Stimulated activated naive CD4-positive, alpha-beta T cell (primary cell): ENCODE results near the gene ADD1.
"Not testable (repeated sequence)": the region's sequence is repeated elsewhere in the genome, so short reads cannot be mapped to it uniquely, and the experiment has no call there.

Source experiments
- DNase-seq, 6 experiments: peaks; one replicate each; lab custom pipeline; 2025; lab: John Stamatoyannopoulos, UW

The ADD1 gene

GRCh38 chr4:2886622-2887021, 43.0 kb downstream of the ADD1 start:
- DNase-seq, result no peak

- DNase-seq, result no peak
Observed at GRCh38 chr4:2887343-2887742, 43.7 kb downstream of the ADD1 start.

GRCh38 chr4:2888886-2889285, 45.2 kb downstream of the ADD1 start:
- DNase-seq, result no peak

GRCh38 chr4:2891294-2891693, 47.6 kb downstream of the ADD1 start:
- DNase-seq, result no peak

GRCh38 chr4:2893772-2894171, 50.1 kb downstream of the ADD1 start:
- no peak for DNase-seq

- DNase-seq, result no peak
Observed at GRCh38 chr4:2898001-2898400, 54.4 kb downstream of the ADD1 start.

- DNase-seq, result no peak
Observed at GRCh38 chr4:2900741-2901140, 57.1 kb downstream of the ADD1 start.

GRCh38 chr4:2901186-2901585, 57.5 kb downstream of the ADD1 start:
- no peak for DNase-seq

- DNase-seq, result no peak
Observed at GRCh38 chr4:2902126-2902525, 58.5 kb downstream of the ADD1 start.

- DNase-seq, result no peak
Observed at GRCh38 chr4:2905544-2905943, 61.9 kb downstream of the ADD1 start.

GRCh38 chr4:2906218-2906617, 62.6 kb downstream of the ADD1 start:
- peak in 1 of 6 experiments; percentile 12 for DNase-seq

- DNase-seq, result no peak
Observed at GRCh38 chr4:2907226-2907625, 63.6 kb downstream of the ADD1 start.

- no peak for DNase-seq
Observed at GRCh38 chr4:2907706-2908293, 64.2 kb downstream of the ADD1 start.

- no peak for DNase-seq
Observed at GRCh38 chr4:2908686-2909085, 65.0 kb downstream of the ADD1 start.

GRCh38 chr4:2909583-2909982, 65.9 kb downstream of the ADD1 start:
- DNase-seq, result no peak

- DNase-seq, result no peak
Observed at GRCh38 chr4:2910409-2910808, 66.8 kb downstream of the ADD1 start.

GRCh38 chr4:2911868-2912267, 68.2 kb downstream of the ADD1 start:
- no peak for DNase-seq

- DNase-seq, result no peak
Observed at GRCh38 chr4:2913168-2913567, 69.5 kb downstream of the ADD1 start.

- no peak for DNase-seq
Observed at GRCh38 chr4:2914256-2915126, 70.8 kb downstream of the ADD1 start.

- DNase-seq, result no peak
Observed at GRCh38 chr4:2915789-2916188, 72.1 kb downstream of the ADD1 start.

- DNase-seq, result not testable (repeated sequence)
Observed at GRCh38 chr4:2916696-2917095, 73.1 kb downstream of the ADD1 start.

GRCh38 chr4:2918300-2918699, 74.7 kb downstream of the ADD1 start:
- DNase-seq, result not testable (repeated sequence)

GRCh38 chr4:2918714-2919113, 75.1 kb downstream of the ADD1 start:
- not testable (repeated sequence) for DNase-seq
